ENCODE data around the gene RAD51B. TPM values are rescaled to one million over a fixed set of nuclear protein-coding genes. Genes with fewer than 3 reads are reported as not detected.

Gene RAD51B
- total RNA-seq, 3 donors from 2014 or later = 10.6 to 77.6 (median 33.8) TPM

DNA sequence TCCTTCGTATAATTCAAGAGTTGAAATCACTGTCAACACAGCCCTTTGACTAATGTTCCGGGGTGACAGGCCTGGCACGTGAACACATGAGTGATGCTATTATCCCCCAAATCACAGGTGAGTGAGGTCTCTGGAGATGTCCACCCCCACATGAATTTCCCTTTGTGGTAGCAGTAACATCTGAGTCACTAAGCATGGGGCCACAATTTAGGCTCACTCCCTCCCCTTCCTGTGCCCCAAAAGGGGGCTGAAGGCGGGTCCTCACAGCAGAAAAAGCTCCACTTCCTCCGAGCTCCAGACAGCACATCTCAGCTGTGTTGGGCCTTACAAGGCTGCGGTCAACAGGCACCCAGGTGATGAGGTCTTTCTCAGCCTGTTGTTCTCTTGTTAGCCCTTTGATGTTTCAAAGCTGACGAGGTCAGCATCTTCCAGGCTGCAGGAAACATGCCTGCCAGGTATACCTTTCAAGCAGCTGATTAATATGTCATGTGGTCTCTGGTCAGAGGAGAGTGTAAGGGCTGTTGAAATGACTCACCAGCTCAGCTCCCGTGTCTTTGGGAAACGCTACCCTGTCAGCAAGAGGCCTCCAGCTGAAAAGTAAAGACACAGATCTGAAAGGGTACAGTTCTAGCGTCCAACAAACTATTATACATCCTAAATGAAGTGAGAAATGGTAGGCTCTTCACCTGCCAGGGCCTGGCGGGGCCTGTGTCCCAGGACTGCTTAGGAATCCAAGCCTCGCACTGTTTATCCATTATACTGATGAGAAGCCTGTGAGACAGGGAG lies 866.0 kb downstream of the RAD51B start:
- no peak for TF ChIP-seq POLR2AphosphoS5 (IDR thresholded peaks at IDR 0.05)
- TF ChIP-seq POLR2A (IDR thresholded peaks at IDR 0.05) = no peak
- no peak for TF ChIP-seq CTCF (IDR thresholded peaks at IDR 0.05)
- Histone ChIP-seq H3K36me3 (no peaks in the 10 kb centered on the region), H3K27ac (peak overlapping the region; percentile 30 to 44), H3K4me3 (no peak overlapping the region), H3K27me3 (no peaks in the 10 kb centered on the region), H3K9me3 (no peaks in the 10 kb centered on the region), H3K4me1 (peaks cover 0 to 8% of the 10 kb centered on the region in 2 donors)
- intact Hi-C loops (cut with DNase I; ENCODE audit: low total_unique reads) = no loop called here
- no peak for DNase-seq (ENCODE audit: low spot score in 2 of 2)

DNA sequence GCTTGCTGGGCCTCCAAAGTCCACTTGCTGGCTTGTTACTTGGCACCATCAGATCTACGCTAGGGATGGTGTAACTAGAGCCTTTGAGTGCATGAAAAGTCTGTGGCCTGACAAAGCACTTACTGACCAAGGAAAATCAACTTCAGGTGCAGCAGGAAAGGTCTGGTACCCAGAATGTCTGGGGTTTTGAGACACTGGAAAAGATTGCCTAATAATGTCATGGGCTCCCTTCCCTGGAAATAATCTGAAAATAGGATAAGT lies 866.6 kb downstream of the RAD51B start:
- Histone ChIP-seq H3K9me3 (no peaks in the 10 kb centered on the region), H3K4me1 (peaks cover 0 to 8% of the 10 kb centered on the region in 2 donors), H3K4me3 (no peak overlapping the region), H3K27me3 (no peaks in the 10 kb centered on the region), H3K36me3 (no peaks in the 10 kb centered on the region), H3K27ac (peak overlapping the region in 1 of 2 donors; percentile 20)
- intact Hi-C loops (cut with DNase I; ENCODE audit: low total_unique reads) = no loop called here
- TF ChIP-seq POLR2A (IDR thresholded peaks at IDR 0.05) (no peak), POLR2AphosphoS5 (IDR thresholded peaks at IDR 0.05) (no peak), CTCF (IDR thresholded peaks at IDR 0.05) (no peak)
- DNase-seq (ENCODE audit: low spot score in 2 of 2) = no peak

DNA sequence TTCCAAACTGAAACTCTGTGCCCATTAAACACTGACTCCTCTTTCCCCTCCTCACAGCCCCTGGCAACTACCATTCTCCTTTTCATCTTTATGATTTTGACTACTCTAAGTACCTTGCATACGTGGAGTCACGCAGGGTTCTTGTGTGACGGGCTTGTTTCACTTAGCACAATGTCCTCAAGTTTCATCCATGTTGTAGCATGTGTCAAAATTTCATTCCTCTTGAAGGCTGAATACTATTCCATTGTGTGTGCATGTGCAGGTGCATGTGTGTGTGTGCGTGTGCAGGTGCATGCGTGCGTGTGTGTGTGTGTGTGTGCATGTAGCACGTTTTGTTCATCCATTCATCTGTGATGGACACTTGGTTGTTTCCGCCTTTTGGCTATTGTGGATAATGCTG lies 867.1 kb downstream of the RAD51B start:
- no peaks in the 10 kb centered on the region for H3K9me3 ChIP-seq
- intact Hi-C loops (cut with DNase I; ENCODE audit: low total_unique reads) = no loop called here
- H3K4me3 ChIP-seq = no peak overlapping the region
- H3K27ac ChIP-seq = no peak overlapping the region
- H3K27me3 ChIP-seq = no peaks in the 10 kb centered on the region
- H3K36me3 ChIP-seq = no peaks in the 10 kb centered on the region
- DNase-seq (ENCODE audit: low spot score in 2 of 2) = no peak
- TF ChIP-seq POLR2A (IDR thresholded peaks at IDR 0.05) (no peak), CTCF (IDR thresholded peaks at IDR 0.05) (no peak), POLR2AphosphoS5 (IDR thresholded peaks at IDR 0.05) (no peak)
- peaks cover 0 to 8% of the 10 kb centered on the region in 2 donors for H3K4me1 ChIP-seq

- no peak for DNase-seq (ENCODE audit: low spot score in 2 of 2)
- H3K27ac ChIP-seq = no peak overlapping the region
- peaks cover 0 to 8% of the 10 kb centered on the region in 2 donors for H3K4me1 ChIP-seq
These were observed 868.2 kb downstream of the RAD51B start for GRCh38 chr14:68687746-68688145.

More at GRCh38 chr14:68687746-68688145, 868.2 kb downstream of the RAD51B start:
- Histone ChIP-seq H3K9me3 (no peaks in the 10 kb centered on the region), H3K4me3 (no peak overlapping the region), H3K36me3 (no peaks in the 10 kb centered on the region), H3K27me3 (no peaks in the 10 kb centered on the region)
- intact Hi-C loops (cut with DNase I; ENCODE audit: low total_unique reads) = no loop called here
- TF ChIP-seq CTCF (IDR thresholded peaks at IDR 0.05) (no peak), POLR2A (IDR thresholded peaks at IDR 0.05) (no peak), POLR2AphosphoS5 (IDR thresholded peaks at IDR 0.05) (no peak)
